Jurkat, Clone E6-1 (cell line): ENCODE measurements around the gene PLEKHH3.
"Not testable (repeated sequence)": the region's sequence is repeated elsewhere in the genome, so short reads cannot be mapped to it uniquely, and the experiment has no call there.

Experiments used
- DNase-seq: peaks from one replicate; pipeline ENCODE4 v3.0.0-alpha.2; 2011; ENCODE audit warnings: low read depth, low spot score
- H3K4me3 ChIP-seq: 2 replicates; pipeline ENCODE4 v1.5.1; 2011; ENCODE audit warnings: mild to moderate bottlenecking, low read length, control low read depth, moderate library complexity

Gene PLEKHH3

DNA sequence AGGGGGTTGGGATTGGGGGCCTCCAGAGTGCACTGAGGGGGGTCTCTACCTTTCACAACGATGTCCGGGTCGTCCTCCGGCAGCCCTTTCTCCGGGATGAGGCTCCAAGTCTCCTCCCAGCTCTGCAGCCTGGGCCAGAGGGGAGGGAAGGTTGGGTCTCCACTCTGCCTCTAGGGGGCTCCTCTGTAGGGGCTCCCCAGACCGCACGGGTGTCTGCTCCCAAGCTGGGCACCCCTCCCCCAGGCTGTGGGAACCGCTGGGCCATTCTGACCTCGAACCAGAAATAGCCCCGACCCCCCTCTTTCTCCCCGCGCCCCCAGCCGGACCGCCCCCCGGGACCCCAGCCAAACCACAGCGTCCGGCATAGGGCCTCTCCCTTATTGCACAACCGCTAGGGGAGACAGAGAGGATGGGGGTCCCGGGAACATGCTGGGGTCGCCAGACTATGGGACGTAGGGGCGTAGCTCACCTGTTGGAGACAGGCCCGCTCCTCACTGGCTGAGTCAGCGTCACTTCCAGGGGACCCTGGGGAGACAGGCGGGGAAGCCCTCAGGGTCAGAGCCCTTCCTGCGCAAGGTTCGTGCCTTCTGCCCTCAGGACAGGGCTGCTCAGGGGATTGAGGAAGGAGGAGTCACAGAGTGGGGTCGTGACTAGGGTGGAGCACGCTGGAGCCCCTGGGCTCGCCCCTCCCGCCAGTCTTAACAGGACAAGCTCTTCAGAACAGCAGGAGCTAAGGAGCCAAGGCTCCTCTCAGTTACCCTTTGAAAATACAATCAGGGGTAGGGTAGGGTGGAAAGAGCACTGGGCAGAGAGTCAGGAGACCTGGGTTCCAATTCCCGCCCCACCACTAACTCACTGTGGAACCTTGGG, 2.7 kb downstream of the PLEKHH3 start:
- H3K4me3 ChIP-seq = no peak overlapping the region
- DNase-seq = no peak

DNA sequence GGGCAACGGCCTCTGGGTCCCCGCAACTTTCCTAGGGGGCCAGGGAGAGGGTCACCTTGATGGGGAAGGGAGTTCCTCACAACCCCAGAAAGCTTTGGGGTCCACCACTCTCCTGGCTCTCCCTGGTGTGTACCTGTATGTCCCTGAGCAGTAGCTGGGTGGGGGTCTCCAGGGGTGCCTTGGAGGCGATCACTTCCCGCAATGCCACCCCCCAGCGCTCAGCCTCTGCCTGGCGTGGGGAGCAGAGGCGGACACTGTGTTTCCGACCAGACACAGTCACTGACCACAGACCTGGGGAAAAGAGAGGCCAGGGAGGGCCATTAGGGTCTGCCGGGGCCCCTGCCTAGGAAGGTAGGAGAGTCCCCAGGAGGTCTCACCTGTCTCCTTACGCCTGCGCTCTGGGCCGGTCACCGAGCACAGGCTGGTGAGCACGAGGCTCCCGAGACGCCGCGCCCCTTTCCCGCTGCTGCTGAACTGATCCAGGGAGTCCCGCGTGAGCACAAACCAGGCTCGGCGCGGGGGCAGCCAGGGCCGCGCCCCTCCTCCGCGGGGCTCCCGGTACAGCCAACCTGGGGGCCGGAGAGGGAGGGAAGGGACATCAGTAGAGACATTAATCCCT, 3.4 kb downstream of the PLEKHH3 start:
- no peak for DNase-seq
- no peak overlapping the region for H3K4me3 ChIP-seq

DNA sequence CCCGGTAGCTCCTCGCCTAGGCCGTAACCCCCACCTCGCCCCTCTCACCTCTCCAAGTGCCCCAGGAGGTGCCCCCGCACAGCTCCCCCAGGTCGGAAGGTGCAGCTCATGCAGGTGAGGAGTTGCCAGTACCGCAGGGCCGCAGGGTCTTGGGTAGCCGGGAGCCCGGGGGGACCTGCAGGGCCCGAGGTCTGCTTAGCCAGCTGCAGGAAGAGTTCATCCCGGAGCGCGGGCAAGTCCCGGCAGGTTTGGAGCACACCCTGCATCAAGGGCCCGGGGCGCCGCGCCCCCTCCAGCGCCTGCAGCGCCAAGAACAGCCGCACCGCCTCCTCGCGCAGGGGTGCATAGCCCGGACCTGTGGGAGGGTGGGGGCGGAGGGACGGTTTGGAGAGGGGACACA, 4.8 kb downstream of the PLEKHH3 start:
- DNase-seq = no peak

DNA sequence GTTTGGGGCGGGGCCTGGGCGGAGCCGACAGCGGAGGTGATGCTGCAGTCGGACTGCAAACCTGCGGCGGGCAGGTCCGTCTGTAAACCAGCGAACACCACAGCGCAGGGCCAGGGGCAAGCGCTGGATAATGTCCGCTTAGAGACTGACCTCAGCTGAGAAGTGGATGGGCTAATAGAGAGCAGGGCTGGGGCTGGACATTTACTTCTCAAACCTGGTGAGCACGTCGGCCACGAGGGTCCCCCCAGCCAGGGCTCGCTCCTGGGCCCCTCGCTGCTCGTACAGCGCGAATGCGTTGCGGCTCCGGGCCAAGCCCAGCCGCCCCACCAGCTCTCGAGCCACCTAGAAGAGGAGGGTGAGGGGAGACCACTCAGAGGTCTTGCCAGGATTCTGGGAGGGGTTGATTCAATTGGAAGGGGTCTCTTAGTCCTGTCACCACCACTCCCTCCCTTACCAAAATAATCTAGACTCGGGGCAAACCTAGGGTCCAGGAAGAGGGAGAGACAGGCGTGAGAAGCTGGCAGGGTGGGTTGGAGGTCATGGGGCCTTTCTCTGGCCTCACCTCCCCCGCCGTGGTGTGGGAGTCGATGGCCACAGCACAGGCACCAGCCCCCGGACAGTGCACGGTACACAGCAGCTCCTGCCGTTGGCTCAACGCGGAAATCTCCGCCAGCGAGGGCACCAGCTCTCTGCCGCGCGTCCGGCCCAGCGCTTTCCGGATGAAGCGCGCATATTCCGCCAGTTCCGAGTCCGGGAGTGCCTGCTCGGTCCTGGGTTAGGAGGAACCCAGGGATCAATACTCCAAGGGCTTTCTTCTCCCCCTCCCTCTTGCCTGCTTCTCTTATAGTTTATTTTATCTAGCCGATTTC, 5.8 kb downstream of the PLEKHH3 start:
- H3K4me3 ChIP-seq = no peak overlapping the region
- DNase-seq = no peak

More for the DNA sequence above, 4.8 kb downstream of the PLEKHH3 start:
- H3K4me3 ChIP-seq = no peak overlapping the region

DNA sequence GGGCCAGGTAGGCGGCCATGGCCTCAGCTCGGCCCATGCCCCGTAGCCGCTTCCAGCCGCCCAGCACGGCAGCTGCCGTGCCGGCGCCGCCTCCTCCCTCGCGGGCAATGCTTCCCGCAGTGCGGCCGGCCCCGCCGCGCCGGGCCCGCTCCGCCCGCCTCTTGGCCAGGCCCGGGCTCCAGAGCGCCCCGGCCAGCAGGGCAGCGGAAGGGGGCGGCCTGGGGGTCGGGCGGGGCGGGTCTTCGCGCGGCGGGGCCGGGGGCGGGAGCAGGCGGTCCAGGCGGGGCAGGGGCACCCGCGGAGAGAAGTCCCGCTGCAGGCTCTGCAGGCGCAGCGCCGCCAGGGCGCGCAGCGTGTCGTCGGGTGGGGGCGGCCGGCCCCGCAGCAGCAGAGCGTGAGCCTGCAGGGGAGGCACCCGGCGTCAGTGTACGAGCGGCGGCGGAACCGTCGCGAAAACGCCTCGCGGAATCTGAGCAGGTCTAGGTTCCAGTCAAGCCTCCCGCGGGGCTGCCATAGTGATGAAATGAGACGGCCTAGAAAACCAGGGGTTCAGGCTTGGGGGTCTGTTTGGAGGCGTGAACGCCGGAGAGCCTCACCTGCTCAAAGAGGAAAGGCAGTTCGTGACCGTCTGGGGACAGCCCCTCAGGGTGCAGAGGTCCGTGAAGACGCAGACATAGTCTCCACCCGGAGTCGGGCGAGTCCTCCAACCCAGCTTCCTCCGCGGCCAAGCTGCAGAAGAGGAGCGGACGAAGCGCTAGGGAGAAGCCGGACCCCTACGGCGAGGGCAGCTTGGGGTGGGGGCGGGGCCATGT, 6.6 kb downstream of the PLEKHH3 start:
- no peak overlapping the region for H3K4me3 ChIP-seq
- no peak for DNase-seq

DNA sequence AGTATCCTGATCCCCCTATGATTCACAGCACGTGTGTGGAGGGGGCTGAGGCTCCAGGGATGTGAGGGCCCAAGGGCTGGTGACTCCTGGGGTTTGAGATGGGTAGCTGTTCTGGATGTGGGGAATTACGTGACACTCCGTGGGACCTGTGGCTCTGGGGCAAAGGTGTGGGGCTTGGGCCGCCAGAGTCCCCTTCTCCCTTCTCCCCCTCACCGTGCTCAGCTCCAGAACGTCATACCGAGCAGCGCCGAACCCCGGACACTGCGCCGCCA, 7.2 kb downstream of the PLEKHH3 start:
- DNase-seq = no peak
- H3K4me3 ChIP-seq = no peak overlapping the region

DNA sequence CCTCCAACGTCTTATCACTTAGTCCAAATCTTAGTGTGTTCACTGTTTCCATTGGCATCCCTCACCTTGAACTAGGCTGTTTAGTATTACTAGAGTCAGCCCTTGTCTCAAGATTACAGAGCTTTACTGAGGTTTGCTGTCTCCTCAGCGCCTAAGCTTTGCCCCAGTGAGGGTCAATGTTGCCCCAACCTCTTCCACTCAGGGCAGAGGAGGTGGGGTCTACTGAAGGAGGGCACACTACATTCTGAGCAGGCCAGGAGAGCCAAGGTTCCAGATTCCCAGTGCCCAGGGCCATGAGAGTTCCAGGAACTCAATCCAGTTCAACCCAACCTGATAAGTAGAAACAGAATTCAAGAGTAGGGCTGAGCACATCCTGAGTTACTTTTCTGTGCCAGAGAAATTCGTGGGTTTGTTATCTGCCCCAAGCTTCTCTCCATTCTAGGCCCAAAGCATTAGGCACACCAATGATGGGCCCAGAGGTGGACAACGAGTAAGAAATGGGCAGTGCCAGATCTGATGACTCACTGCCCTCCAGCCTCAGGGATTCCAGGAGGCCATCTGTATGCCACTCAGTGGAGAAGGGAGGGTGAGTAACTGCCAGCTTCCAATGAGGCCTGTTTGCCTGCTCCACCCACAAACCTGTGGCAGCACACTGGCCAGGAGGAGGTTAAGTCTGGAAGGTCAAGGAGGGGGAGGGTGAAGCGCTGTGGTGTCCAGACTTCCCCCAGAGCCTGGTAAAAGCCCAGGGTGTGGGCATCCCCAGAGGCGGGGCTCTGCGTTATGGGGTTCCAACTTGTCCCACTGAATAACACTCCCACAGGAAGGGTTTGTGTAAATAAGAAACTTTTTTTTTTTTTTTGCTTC, 9.5 kb downstream of the PLEKHH3 start:
- no peak for DNase-seq
- H3K4me3 ChIP-seq = no peak overlapping the region

DNA sequence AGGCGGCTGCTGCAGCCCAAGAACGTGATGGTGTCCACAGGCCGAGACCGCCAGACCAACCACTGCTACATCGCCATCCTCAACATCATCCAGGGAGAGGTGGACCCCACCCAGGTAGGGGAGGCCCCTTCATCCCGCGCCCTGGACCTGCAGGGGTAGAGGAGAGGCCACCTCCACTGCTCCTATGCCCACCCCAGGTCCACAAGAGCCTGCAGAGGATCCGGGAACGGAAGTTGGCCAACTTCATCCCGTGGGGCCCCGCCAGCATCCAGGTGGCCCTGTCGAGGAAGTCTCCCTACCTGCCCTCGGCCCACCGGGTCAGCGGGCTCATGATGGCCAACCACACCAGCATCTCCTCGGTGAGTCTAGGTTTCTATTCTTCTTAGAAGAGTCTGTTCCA, 10.7 kb downstream of the PLEKHH3 start:
- DNase-seq, H3K4me3 ChIP-seq: not testable (repeated sequence)

DNA sequence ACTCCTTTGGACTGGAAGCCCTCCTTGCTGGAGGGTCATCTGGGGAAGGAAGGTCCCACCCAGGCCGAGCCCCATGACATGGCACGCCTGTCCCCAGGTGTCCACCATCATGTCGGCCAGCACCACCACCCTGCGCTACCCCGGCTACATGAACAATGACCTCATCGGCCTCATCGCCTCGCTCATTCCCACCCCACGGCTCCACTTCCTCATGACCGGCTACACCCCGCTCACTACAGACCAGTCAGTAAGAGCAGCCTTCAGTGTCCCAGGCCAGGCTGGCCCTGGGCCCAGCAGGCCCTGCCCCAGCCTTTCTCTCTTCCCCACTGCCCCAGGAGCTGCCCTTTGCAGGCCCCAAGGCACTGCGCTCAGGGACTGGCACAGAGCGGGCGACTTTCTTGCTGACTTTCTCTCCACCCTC, 11.2 kb downstream of the PLEKHH3 start:
- H3K4me3 ChIP-seq = no peak overlapping the region
- DNase-seq = no peak

DNA sequence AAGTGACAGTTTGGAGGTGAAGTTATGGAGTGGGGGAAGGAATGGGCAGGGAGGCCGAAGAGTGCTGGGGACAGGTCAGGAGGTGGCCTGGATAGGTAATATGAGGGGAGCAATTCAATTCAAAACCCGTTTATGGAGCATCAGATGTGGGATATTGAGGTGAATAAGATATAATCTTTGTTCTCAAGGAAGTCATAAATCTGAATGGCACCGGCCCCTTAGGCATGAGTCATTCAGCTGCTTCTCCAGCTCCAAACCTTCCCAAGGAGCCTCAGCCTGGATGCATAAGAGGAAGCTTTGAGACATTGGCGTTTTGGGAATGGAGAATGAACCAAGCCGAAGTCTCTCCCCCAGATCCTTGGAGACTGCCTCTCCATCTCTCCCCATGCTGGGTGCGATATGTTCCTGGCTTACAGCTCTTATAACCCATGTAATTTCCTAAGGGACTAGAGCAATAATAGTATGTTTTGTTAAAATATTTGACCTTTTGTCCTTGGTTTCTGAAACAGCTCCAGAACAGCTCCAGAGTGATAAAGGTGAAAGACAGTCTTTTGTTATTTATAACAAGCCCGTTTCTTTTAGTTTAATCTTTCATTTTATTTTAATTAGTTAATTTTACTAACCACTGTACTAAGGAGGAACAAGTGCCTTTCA, 16.0 kb downstream of the PLEKHH3 start:
- no peak overlapping the region for H3K4me3 ChIP-seq
- no peak for DNase-seq

DNA sequence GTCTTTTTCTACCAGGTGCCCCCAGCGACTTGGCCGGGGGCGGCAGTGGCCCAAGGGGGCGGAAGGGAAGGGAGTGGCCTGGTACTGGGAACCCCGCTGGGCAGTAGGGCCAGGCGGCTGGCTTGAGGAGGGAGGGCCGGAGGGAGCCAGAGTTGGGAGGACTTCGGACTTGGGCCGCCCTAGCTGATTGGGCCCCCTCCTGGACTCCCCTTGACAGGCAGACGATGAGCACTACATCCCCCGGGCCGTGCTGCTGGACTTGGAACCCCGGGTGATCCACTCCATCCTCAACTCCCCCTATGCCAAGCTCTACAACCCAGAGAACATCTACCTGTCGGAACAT, 16.9 kb downstream of the PLEKHH3 start:
- not testable (repeated sequence) for DNase-seq
- peak overlapping the region; percentile 69; the same call in 1 of the 2 replicates for H3K4me3 ChIP-seq

DNA sequence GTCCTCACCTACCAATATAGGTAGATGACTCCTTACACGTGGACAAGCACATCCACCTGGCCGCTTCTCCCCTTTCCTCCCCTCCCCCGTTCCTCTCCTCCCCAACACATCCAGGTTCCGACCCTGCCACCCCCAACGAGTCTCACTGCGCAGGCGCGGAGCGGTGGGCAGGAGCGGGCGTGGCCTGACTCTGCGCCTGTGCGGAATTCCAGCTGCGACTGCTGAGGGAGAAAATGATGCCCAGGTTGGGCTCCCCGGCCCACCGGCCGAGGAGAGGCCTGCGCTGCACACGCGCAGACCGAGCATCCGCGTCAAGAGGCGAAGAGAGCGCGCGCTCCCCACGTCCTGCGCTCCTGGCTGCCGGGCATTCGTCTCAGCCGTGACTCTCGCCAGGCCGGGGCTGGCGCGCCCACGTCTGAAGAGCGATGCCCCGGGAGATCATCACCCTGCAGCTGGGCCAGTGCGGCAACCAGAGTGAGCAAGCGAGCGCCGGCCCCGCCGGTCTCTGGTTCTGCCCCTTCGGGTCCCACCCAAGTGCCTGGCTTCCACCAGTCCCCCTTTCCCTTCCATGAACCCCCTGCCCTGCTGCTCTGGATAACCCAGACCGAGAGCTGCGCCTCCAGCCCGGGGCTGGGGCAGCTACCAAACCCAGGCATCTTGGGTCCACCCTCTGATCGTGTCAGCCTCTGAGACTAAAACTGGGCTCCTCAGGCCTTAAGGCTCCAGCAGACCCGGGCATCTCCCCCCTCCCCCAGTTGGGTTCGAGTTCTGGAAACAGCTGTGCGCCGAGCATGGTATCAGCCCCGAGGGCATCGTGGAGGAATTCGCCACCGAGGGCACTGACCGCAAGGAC, 17.5 kb downstream of the PLEKHH3 start, which contains the start of gene TUBG2:
Gene TUBG2, plus strand, starts transcription at position 206 of the 853 bp plus-strand sequence. Its CDS starts 220 bp downstream, at position 426.
- DNase-seq = peak; percentile 80
- peak within 1 kb of the TSS; percentile 69 for H3K4me3 ChIP-seq

DNA sequence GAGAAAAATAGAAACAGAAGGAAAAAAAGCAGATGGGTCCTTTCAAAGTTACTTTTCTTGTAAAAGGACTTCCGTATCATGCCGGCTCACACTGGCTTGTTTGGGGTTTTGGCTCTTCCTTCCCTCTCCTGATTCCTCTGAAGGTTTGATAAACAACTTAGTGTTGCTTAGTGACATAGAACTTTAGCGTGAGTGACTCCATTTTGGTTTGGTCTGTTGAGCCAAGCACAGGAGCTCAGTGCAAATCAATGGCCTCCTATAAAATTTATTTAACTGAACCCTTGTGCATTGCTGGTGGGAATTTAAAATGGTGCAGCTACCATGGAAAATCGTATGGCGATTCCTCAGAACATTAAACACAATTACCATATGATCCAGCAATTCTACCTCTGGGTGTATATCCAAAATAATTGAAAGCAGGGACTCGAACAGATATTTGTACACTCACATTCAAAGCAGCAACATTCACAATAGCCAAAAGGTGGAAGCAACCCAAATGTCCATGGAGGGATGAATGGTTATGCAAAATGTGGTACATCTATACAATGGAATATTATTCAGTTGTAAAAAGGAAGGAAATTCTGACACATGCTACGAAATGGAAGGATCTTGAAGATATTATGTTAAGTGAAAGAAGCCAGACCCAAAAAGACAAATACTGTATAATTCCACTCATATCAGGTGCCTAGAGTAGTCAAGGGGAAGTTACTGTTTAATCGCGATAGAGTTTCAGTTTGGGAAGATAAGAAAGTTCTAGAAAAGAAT, 18.8 kb downstream of the PLEKHH3 start:
- no peak overlapping the region for H3K4me3 ChIP-seq

DNA sequence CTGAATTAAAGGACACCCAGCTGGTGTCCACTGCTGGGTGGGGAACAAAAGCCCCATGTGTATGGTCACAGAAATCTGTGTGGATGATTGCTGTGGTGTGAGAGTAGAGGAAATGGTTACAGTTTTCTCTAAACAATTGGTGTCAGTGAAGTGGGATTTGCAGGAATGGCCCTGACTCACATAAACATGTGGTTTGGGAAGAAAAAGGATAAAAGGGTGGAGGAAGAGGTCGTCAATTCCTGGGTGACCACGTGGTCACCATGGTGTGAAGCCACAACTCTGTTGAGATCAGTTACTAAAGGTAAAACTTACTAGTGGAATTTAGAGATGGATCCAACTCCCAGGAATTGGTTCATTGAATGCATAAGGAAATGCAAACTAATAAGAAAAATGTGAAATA, 21.3 kb downstream of the PLEKHH3 start:
- DNase-seq = no peak
- H3K4me3 ChIP-seq = no peak overlapping the region

More for the DNA sequence above, 18.8 kb downstream of the PLEKHH3 start:
- DNase-seq = no peak

DNA sequence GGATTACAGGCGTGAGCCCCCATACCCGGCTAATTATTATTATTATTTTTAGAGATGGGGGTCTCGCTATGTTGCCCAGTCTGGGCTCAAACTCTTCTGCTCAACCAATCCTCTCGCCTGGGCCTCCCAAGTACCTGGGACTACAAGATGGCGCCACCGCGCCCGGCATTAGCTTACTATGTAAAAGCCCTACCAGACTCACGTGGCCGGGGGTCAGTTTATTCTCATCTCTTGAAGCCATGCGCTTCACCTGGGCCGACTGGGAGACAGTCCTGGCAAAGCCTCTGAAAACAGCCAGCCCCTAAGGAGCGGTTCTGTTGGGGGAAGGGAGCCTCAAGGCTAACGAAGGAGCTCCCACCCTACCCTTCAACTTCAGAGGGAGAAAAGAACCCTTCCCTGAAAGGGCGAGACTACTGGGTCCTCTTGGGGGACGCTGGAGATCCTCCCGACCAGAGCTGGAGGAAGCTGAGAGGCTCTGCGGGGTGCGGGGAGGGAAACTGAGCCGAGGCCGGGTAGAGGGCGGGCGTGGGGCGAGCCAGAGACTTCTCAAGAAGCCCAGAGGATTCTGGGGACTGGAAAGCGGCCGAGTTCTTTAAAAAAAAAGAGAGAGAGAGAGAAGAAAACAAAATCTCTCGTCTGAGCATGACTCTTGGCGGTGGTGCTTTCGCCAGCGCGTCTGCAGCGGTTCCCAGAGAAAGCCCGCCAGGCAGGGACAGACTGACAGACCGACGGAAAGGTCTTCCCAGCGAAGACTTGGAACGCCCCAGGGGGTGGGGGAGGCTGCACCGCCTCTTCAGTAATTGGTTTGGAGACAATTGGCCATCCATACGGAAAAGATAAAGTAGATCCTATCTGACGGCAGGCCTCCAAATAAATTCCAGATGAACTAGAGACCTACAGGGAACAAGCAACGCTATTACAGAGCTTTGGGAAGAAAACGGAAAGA, 23.3 kb downstream of the PLEKHH3 start:
- DNase-seq = no peak
- no peak overlapping the region for H3K4me3 ChIP-seq
